OCI-LY7 (cell line): ENCODE data around the gene RHOT2. TPM values are rescaled to one million over a fixed set of nuclear protein-coding genes. Genes with fewer than 3 reads are reported as not detected.

Source experiments
- BruUV-seq: library from RNA; stranded (reverse); fragments of 400-500 nt; replicated peaks from 2 replicates; lab custom pipeline; 2021; lab: Mats Ljungman, UMichigan
- CTCF ChIA-PET: fragments of 300-600 bp; sonication (Branson Sonifier 250); formaldehyde crosslinking; loops from one replicate; lab custom pipeline; 2022; ENCODE audit warnings: antibody characterized with exemption; ENCODE audit not compliant: unreplicated experiment; lab: Charles Lee
- POLR2A ChIA-PET: fragments of 300-600 bp; sonication (Branson Sonifier 250); formaldehyde crosslinking; loops from one replicate; lab custom pipeline; 2022; ENCODE audit warnings: antibody characterized with exemption; lab: Charles Lee
- DNase-seq: peaks from one replicate; pipeline ENCODE4 v3.0.0-alpha.2; 2015; ENCODE audit warnings: low spot score
- H2AFZ ChIP-seq: fragments of 200-600 bp; sonication (generic), shearing (Covaris generic); 2 replicates; pipeline ENCODE4 v1.6.1; 2014; ENCODE audit warnings: mild to moderate bottlenecking, antibody characterized with exemption, low read length, moderate library complexity
- H3K27ac ChIP-seq: fragments of 200-600 bp; sonication (generic); 2 replicates; pipeline ENCODE4 v1.5.1; 2014; ENCODE audit warnings: mixed run types, low read depth, mild to moderate bottlenecking, moderate library complexity, low read length, inconsistent platforms; ENCODE audit not compliant: poor library complexity, severe bottlenecking
- H3K36me3 ChIP-seq: fragments of 200-600 bp; sonication (generic); 2 replicates; pipeline ENCODE4 v1.6.1; 2014; ENCODE audit warnings: mild to moderate bottlenecking, antibody characterized with exemption, low read length, moderate library complexity, mixed read lengths; ENCODE audit not compliant: insufficient read depth
- H3K4me1 ChIP-seq: fragments of 200-600 bp; sonication (generic); 2 replicates; pipeline ENCODE4 v1.5.1; 2014; ENCODE audit warnings: mild to moderate bottlenecking, low read length; ENCODE audit not compliant: insufficient read depth, poor library complexity, severe bottlenecking
- H3K4me2 ChIP-seq: fragments of 200-600 bp; sonication (generic); 2 replicates; pipeline ENCODE4 v1.6.1; 2014; ENCODE audit warnings: mild to moderate bottlenecking, low read length
- H3K4me3 ChIP-seq: fragments of 200-600 bp; sonication (generic); 2 replicates; pipeline ENCODE4 v1.5.1; 2014; ENCODE audit warnings: mild to moderate bottlenecking, low read depth, low read length; ENCODE audit not compliant: poor library complexity, severe bottlenecking
- H3K79me2 ChIP-seq: fragments of 200-600 bp; sonication (generic); 2 replicates; pipeline ENCODE4 v1.6.1; 2016; ENCODE audit warnings: low read depth, mild to moderate bottlenecking, low read length, moderate library complexity, mixed read lengths; ENCODE audit not compliant: insufficient read depth
- H3K9me2 ChIP-seq: fragments of 200-600 bp; sonication (generic); 2 replicates; pipeline ENCODE4 v1.6.1; 2016; ENCODE audit warnings: mild to moderate bottlenecking, low read length, mixed read lengths; ENCODE audit not compliant: insufficient read depth
- H3K9me3 ChIP-seq: fragments of 200-600 bp; sonication (generic); 2 replicates; pipeline ENCODE4 v1.6.1; 2014; ENCODE audit warnings: mild to moderate bottlenecking, mixed run types, low read length, mixed read lengths
- H4K20me1 ChIP-seq: fragments of 200-600 bp; sonication (generic); 2 replicates; pipeline ENCODE4 v1.6.1; 2014; ENCODE audit warnings: mild to moderate bottlenecking, antibody characterized with exemption, low read length, moderate library complexity, mixed read lengths; ENCODE audit not compliant: insufficient read depth
- CTCF ChIP-seq: fragments of 200-600 bp; sonication (generic); conservative IDR thresholded peaks from 2 replicates; pipeline ENCODE4 v1.5.1; 2014; ENCODE audit warnings: mild to moderate bottlenecking, antibody characterized with exemption, low read length, moderate library complexity, mixed read lengths
- EZH2phosphoT487 ChIP-seq: fragments of 200-600 bp; sonication (generic); IDR thresholded peaks from 2 replicates; pipeline ENCODE4 v1.6.1; 2018; ENCODE audit warnings: low read depth, borderline replicate concordance, mild to moderate bottlenecking, mixed run types, antibody characterized with exemption, low read length, moderate library complexity, mixed read lengths
- intact Hi-C: fragments of 100-400 bp; cut with micrococcal nuclease; formaldehyde crosslinking; loops from one replicate; pipeline ENCODE4 v1.10.0; 2022; ENCODE audit not compliant: unreplicated experiment
- total RNA-seq, 2 experiments: library from RNA; depleted of rRNA in 1 of 2; stranded (reverse); fragments of >200 nt in 1 of 2; shearing (Covaris generic) in 1 of 2; gene quantifications; 2 replicates each; pipeline ENCODE4 v1.2.3, GENCODE V29; 2014 to 2022

The RHOT2 gene
- total RNA-seq, 2 experiments from 2014 or later, result 133 to 136 TPM

DNA sequence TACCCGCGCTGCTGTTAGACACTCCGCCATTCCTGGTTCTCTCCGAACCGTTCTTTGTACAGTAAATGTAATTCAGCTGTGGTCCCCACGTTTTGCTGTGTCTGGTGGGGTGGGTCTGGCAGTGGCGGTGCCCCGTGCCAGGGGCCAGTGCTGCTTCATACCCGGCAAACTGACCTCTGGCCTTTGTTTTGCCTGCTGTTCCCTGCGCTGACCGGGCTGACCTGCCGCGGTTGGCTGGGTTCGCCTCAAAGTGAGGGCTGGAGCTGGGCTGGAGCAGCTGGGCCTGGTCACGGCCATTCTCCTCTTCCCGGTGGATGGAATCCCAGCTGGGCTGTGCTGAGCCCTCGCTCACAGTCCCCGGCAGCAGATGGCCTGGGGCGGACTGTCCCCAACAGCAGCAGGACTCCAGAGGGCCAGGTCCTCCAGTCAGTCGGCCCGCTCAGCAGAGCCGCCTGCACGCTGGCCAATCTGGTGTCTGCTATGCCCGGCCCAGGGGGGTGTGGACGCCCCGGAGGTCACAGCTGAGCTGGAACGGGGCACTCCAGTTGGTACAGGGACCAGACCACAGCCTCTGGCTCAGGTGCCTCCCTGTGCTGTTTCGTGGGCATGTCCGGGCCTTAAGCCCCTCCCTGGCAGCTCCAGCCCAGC lies 38.6 kb upstream of the RHOT2 start:
- TF ChIP-seq CTCF (no peak), EZH2phosphoT487 (no peak)
- no peak for DNase-seq
- intact Hi-C loops, result no loop called here
- no peak overlapping the region for H2AFZ ChIP-seq
- 0 out of 2 replicates have a peak, but pooled peaks cover 5% of the 10 kb centered on the region for H3K36me3 ChIP-seq
- ChIA-PET POLR2A (no interaction called here), CTCF (no interaction called here)
- H3K79me2 ChIP-seq, result no peaks in the 10 kb centered on the region
- H3K4me2 ChIP-seq, result no peak overlapping the region
- no peak overlapping the region for H3K4me3 ChIP-seq
- H3K27ac ChIP-seq, result no peak overlapping the region
- no peaks in the 10 kb centered on the region for H3K9me3 ChIP-seq
- H3K4me1 ChIP-seq, result no peaks in the 10 kb centered on the region
- H4K20me1 ChIP-seq, result no peaks in the 10 kb centered on the region
- BruUV-seq, result no TSS peak
- no peaks in the 10 kb centered on the region for H3K9me2 ChIP-seq

DNA sequence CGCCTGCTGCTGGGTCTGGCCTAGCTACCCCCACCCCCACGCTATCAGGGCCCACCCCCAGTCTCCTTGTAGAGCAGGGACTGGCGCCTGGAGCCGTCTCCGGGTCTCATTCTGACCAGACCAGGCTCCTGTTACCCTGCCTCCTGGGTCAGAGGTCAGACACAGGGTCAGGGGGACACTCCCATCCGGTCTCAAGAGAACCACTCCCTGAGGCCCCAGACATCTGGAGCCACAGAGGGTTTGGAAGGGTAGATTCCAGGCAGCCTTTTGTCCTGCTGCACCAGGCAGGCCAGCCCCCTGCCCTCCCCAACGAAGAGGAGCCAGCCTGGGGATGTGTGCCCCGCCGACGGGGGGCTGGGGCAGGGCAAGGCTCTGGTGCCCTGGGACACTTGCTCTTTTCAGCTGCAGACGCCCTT lies 38.1 kb upstream of the RHOT2 start:
- DNase-seq, result no peak
- POLR2A ChIA-PET, result no interaction called here
- Histone ChIP-seq H3K4me2 (no peak overlapping the region), H3K4me3 (no peak overlapping the region), H2AFZ (no peak overlapping the region), H3K4me1 (peaks cover 1% of the 10 kb centered on the region), H3K9me2 (no peaks in the 10 kb centered on the region), H4K20me1 (no peaks in the 10 kb centered on the region), H3K27ac (no peak overlapping the region), H3K36me3 (peaks cover 8% of the 10 kb centered on the region; the same call in 1 of the 2 replicates), H3K79me2 (no peaks in the 10 kb centered on the region; the same call in 1 of the 2 replicates), H3K9me3 (no peaks in the 10 kb centered on the region)
- CTCF ChIA-PET, result no interaction called here
- intact Hi-C loops, result no loop called here
- TF ChIP-seq CTCF (no peak), EZH2phosphoT487 (no peak)
- BruUV-seq, result no TSS peak

GRCh38 chr16:630249-630814 lies 37.6 kb upstream of the RHOT2 start:
- peaks cover 2% of the 10 kb centered on the region; the same call in 1 of the 2 replicates for H3K79me2 ChIP-seq
- H3K36me3 ChIP-seq, result peaks cover 8% of the 10 kb centered on the region; the same call in 1 of the 2 replicates
- no peak for TF ChIP-seq EZH2phosphoT487
- no peak overlapping the region for H3K4me3 ChIP-seq
- no peak overlapping the region for H2AFZ ChIP-seq
- CTCF ChIA-PET, result no interaction called here
- no TSS peak for BruUV-seq
- POLR2A ChIA-PET, result no interaction called here
- peaks cover 6% of the 10 kb centered on the region for H3K4me1 ChIP-seq
- H3K27ac ChIP-seq, result no peak overlapping the region
- no peak overlapping the region for H3K4me2 ChIP-seq
- DNase-seq, result no peak
- no peaks in the 10 kb centered on the region for H3K9me3 ChIP-seq
- no peaks in the 10 kb centered on the region for H3K9me2 ChIP-seq
- H4K20me1 ChIP-seq, result no peaks in the 10 kb centered on the region
- intact Hi-C loops, result no loop called here
